ENCODE data around the gene EDEM2. TPM values are rescaled to one million over a fixed set of nuclear protein-coding genes. Genes with fewer than 3 reads are reported as not detected.

The EDEM2 gene
- total RNA-seq, 1 donor from 2014 or later = 24.4 TPM

GRCh38 chr20:35122756-35123405, 24.3 kb downstream of the EDEM2 start:
- Mint-ChIP-seq H3K27me3 (no peaks in the 10 kb centered on the region), H3K27ac (no peak overlapping the region), H3K9me3 (no peaks in the 10 kb centered on the region), H3K36me3 (ENCODE audit: low read depth) (peaks cover 90% of the 10 kb centered on the region), H3K4me1 (no peaks in the 10 kb centered on the region), H3K4me3 (no peak overlapping the region)
- ChIA-PET CTCF (no interaction called here), POLR2A (no interaction called here)
- no peak for DNase-seq
- TF ChIP-seq CTCF (IDR thresholded peaks at IDR 0.05) = no peak
- intact Hi-C loops (cut with micrococcal nuclease) = no loop called here
- no peak for ATAC-seq (ENCODE audit: low read depth)

GRCh38 chr20:35121186-35121585, 25.9 kb downstream of the EDEM2 start:
- ChIA-PET POLR2A (interaction anchor here (0.7 to 1.3 kb wide), 2 partner anchors 23 to 295 kb away, joined by 3 read pairs; no protein-coding TSS in a partner anchor), CTCF (no interaction called here)
- Mint-ChIP-seq H3K27me3 (no peaks in the 10 kb centered on the region), H3K36me3 (ENCODE audit: low read depth) (peaks cover 91% of the 10 kb centered on the region), H3K4me1 (no peaks in the 10 kb centered on the region), H3K27ac (no peak overlapping the region), H3K4me3 (no peak overlapping the region), H3K9me3 (no peaks in the 10 kb centered on the region)
- intact Hi-C loops (cut with micrococcal nuclease) = no loop called here
- no peak for ATAC-seq (ENCODE audit: low read depth)
- DNase-seq = no peak
- TF ChIP-seq CTCF (IDR thresholded peaks at IDR 0.05) = no peak

- ATAC-seq (ENCODE audit: low read depth) = peak; percentile 71
- Mint-ChIP-seq H3K4me3 (no peak overlapping the region), H3K27ac (peak overlapping the region; percentile 50), H3K27me3 (no peaks in the 10 kb centered on the region), H3K9me3 (no peaks in the 10 kb centered on the region), H3K4me1 (no peaks in the 10 kb centered on the region), H3K36me3 (ENCODE audit: low read depth) (peaks cover 92% of the 10 kb centered on the region)
- ChIA-PET CTCF (no interaction called here), POLR2A (interaction anchor here (0.7 to 1.3 kb wide), 2 partner anchors 24 to 294 kb away, joined by 3 read pairs; no protein-coding TSS in a partner anchor)
- no peak for TF ChIP-seq CTCF (IDR thresholded peaks at IDR 0.05)
- intact Hi-C loops (cut with micrococcal nuclease) = no loop called here
- DNase-seq = no peak
Measured at GRCh38 chr20:35120012-35120701, 27.0 kb downstream of the EDEM2 start.

- DNase-seq (no peak), ATAC-seq (ENCODE audit: low read depth) (no peak)
- Mint-ChIP-seq H3K27ac (no peak overlapping the region), H3K27me3 (no peaks in the 10 kb centered on the region), H3K36me3 (ENCODE audit: low read depth) (peaks cover 80% of the 10 kb centered on the region), H3K4me3 (no peak overlapping the region), H3K4me1 (no peaks in the 10 kb centered on the region), H3K9me3 (no peaks in the 10 kb centered on the region)
- TF ChIP-seq CTCF (IDR thresholded peaks at IDR 0.05) = no peak
- intact Hi-C loops (cut with micrococcal nuclease) = no loop called here
- ChIA-PET CTCF (no interaction called here), POLR2A (no interaction called here)
Measured at GRCh38 chr20:35117629-35118028, 29.5 kb downstream of the EDEM2 start.

- DNase-seq = no peak
- no peak for ATAC-seq (ENCODE audit: low read depth)
- Mint-ChIP-seq H3K4me3 (no peak overlapping the region), H3K9me3 (no peaks in the 10 kb centered on the region), H3K36me3 (ENCODE audit: low read depth) (peaks cover 80% of the 10 kb centered on the region), H3K27me3 (no peaks in the 10 kb centered on the region), H3K4me1 (no peaks in the 10 kb centered on the region), H3K27ac (no peak overlapping the region)
- POLR2A ChIA-PET = no interaction called here
- intact Hi-C loops (cut with micrococcal nuclease) = no loop called here
- TF ChIP-seq CTCF (IDR thresholded peaks at IDR 0.05) = no peak
- CTCF ChIA-PET = no interaction called here
Measured at GRCh38 chr20:35117196-35117595, 29.9 kb downstream of the EDEM2 start.
